IMR-90 (cell line): Measurements from ENCODE around the gene CTPS2. TPM values are rescaled to one million over a fixed set of nuclear protein-coding genes. Genes with fewer than 3 reads are reported as not detected.

Experiments
- ATAC-seq: fragments of 200-7000 bp; cut with Tn5 transposase; 2 replicates; pipeline ENCODE4 v1.9.1; 2020; ENCODE audit warnings: low read depth, mild to moderate bottlenecking, moderate library complexity
- BruUV-seq: library from RNA; stranded (reverse); fragments of 400-500 nt; replicated peaks from 2 replicates; lab custom pipeline; 2021; lab: Mats Ljungman, UMichigan
- CTCF ChIA-PET: fragments of 300-600 bp; formaldehyde crosslinking; extraction: SDS; loops from one replicate; lab custom pipeline; 2021; ENCODE audit warnings: antibody characterized with exemption; lab: Yijun Ruan, JAX
- POLR2A ChIA-PET: fragments of 300-600 bp; sonication (Branson Sonifier 250); formaldehyde crosslinking; loops from one replicate; lab custom pipeline; 2022; ENCODE audit warnings: antibody characterized with exemption; ENCODE audit not compliant: unreplicated experiment; lab: Charles Lee
- DNase-seq: peaks from one replicate; pipeline ENCODE4 v3.0.0; 2013
- H2AFZ ChIP-seq: replicated peaks from 2 replicates; pipeline ENCODE3; 2013; ENCODE audit warnings: low read length, mild to moderate bottlenecking; ENCODE audit not compliant: poor library complexity
- H2AK5ac ChIP-seq: 2 replicates; pipeline ENCODE4 v1.6.1; 2013; ENCODE audit warnings: low read depth, low read length, inconsistent platforms
- H2AK9ac ChIP-seq: replicated peaks from 2 replicates; pipeline ENCODE3; 2013; ENCODE audit warnings: mild to moderate bottlenecking, low read depth, low read length, moderate library complexity; ENCODE audit not compliant: poor library complexity
- H2BK120ac ChIP-seq: 2 replicates; pipeline ENCODE4 v1.6.1; 2013; ENCODE audit warnings: low read depth, low read length, inconsistent platforms
- H2BK15ac ChIP-seq: 3 replicates; pipeline ENCODE4 v1.6.1; 2013; ENCODE audit warnings: low read depth, low read length, inconsistent platforms
- H2BK20ac ChIP-seq: 2 replicates; pipeline ENCODE4 v1.6.1; 2013; ENCODE audit warnings: low read depth, mild to moderate bottlenecking, inconsistent platforms, low read length, moderate library complexity
- H2BK5ac ChIP-seq: 2 replicates; pipeline ENCODE4 v1.6.1; 2013; ENCODE audit warnings: mild to moderate bottlenecking, low read depth, low read length, inconsistent platforms; ENCODE audit not compliant: poor library complexity, severe bottlenecking
- H3K14ac ChIP-seq: replicated peaks from 2 replicates; pipeline ENCODE4 v1.6.1; 2013; ENCODE audit warnings: low read depth, low read length, inconsistent platforms
- H3K18ac ChIP-seq: 2 replicates; pipeline ENCODE4 v1.6.1; 2013; ENCODE audit warnings: low read depth, low read length, control low read depth
- H3K23ac ChIP-seq: 2 replicates; pipeline ENCODE4 v1.6.1; 2013; ENCODE audit warnings: low read depth, low read length, inconsistent platforms
- H3K27ac ChIP-seq: 2 replicates; pipeline ENCODE4 v1.5.1; 2013; ENCODE audit warnings: mild to moderate bottlenecking, control low read depth, low read length; ENCODE audit not compliant: insufficient read depth
- H3K27me3 ChIP-seq: 2 replicates; pipeline ENCODE4 v1.6.1; 2013; ENCODE audit warnings: low read length; ENCODE audit not compliant: control insufficient read depth, insufficient read depth
- H3K36me3 ChIP-seq: 2 replicates; pipeline ENCODE4 v1.6.1; 2013; ENCODE audit warnings: low read length, mixed read lengths; ENCODE audit not compliant: control insufficient read depth, insufficient read depth
- H3K4ac ChIP-seq: 2 replicates; pipeline ENCODE4 v1.6.1; 2013; ENCODE audit warnings: low read depth, low read length, inconsistent platforms
- H3K4me1 ChIP-seq: 2 replicates; pipeline ENCODE4 v1.6.1; 2013; ENCODE audit warnings: low read length, mixed read lengths; ENCODE audit not compliant: control insufficient read depth, insufficient read depth
- H3K4me2 ChIP-seq: 2 replicates; pipeline ENCODE4 v1.6.1; 2013; ENCODE audit warnings: low read depth, mild to moderate bottlenecking, control low read depth, low read length, moderate library complexity
- H3K4me3 ChIP-seq: 2 replicates; pipeline ENCODE4 v1.5.1; 2013; ENCODE audit warnings: low read depth, mild to moderate bottlenecking, control low read depth, low read length, moderate library complexity; ENCODE audit not compliant: insufficient read depth
- H3K56ac ChIP-seq: 2 replicates; pipeline ENCODE4 v1.6.1; 2013; ENCODE audit warnings: low read length, inconsistent platforms; ENCODE audit not compliant: insufficient read depth; ENCODE audit errors: extremely low read depth
- H3K79me1 ChIP-seq, 2 experiments: 2 replicates each; pipeline ENCODE4 v1.6.1; 2013; ENCODE audit warnings: low read length in 2 of 2, inconsistent platforms in 1 of 2, low read depth in 1 of 2
- H3K9ac ChIP-seq: 2 replicates; pipeline ENCODE4 v1.6.1; 2013; ENCODE audit warnings: low read depth, low read length, control low read depth
- H3K9me1 ChIP-seq: 2 replicates; pipeline ENCODE4 v1.6.1; 2013; ENCODE audit warnings: low read length, inconsistent platforms; ENCODE audit not compliant: insufficient read depth
- H3K9me3 ChIP-seq: 2 replicates; pipeline ENCODE4 v1.6.1; 2013; ENCODE audit warnings: low read length; ENCODE audit not compliant: control insufficient read depth, insufficient read depth
- H4K20me1 ChIP-seq: 2 replicates; pipeline ENCODE4 v1.6.1; 2013; ENCODE audit warnings: low read length, inconsistent platforms; ENCODE audit not compliant: insufficient read depth
- H4K5ac ChIP-seq: 2 replicates; pipeline ENCODE4 v1.6.1; 2013; ENCODE audit warnings: mild to moderate bottlenecking, low read depth, low read length, control low read depth
- H4K8ac ChIP-seq, 2 experiments: 2 replicates each; pipeline ENCODE4 v1.6.1; 2013; ENCODE audit warnings: low read depth in 2 of 2, low read length in 2 of 2, control low read depth in 1 of 2, inconsistent platforms in 1 of 2
- H4K91ac ChIP-seq: 2 replicates; pipeline ENCODE4 v1.6.1; 2013; ENCODE audit warnings: low read depth, low read length, inconsistent platforms; ENCODE audit not compliant: insufficient read depth
- BHLHE40 ChIP-seq: fragments of 150-350 bp; IDR thresholded peaks from 2 replicates; pipeline ENCODE4 v1.6.1; 2016; ENCODE audit warnings: mild to moderate bottlenecking, low read depth, low read length
- CEBPB ChIP-seq: IDR thresholded peaks from 2 replicates; pipeline ENCODE4 v1.6.1; 2012; ENCODE audit warnings: low read depth, low read length, improper control_type of control experiment
- CHD1 ChIP-seq: IDR thresholded peaks from 2 replicates; pipeline ENCODE4 v1.6.1; 2012; ENCODE audit warnings: low read depth, low read length, improper control_type of control experiment
- FOS ChIP-seq: fragments of 150-350 bp; IDR thresholded peaks from 2 replicates; pipeline ENCODE4 v1.6.1; 2016; ENCODE audit warnings: low read depth, low read length
- MAFK ChIP-seq: IDR thresholded peaks from 2 replicates; pipeline ENCODE4 v1.6.1; 2012; ENCODE audit warnings: low read depth, low read length, improper control_type of control experiment
- MAZ ChIP-seq: IDR thresholded peaks from 2 replicates; pipeline ENCODE4 v1.6.1; 2012; ENCODE audit warnings: low read depth, mild to moderate bottlenecking, low read length, improper control_type of control experiment, moderate library complexity, borderline replicate concordance
- MXI1 ChIP-seq: IDR thresholded peaks from 2 replicates; pipeline ENCODE4 v1.6.1; 2012; ENCODE audit warnings: low read depth, mild to moderate bottlenecking, low read length, moderate library complexity, borderline replicate concordance
- NFE2L2 ChIP-seq: fragments of 150-350 bp; IDR thresholded peaks from 2 replicates; pipeline ENCODE4 v1.6.1; 2016; ENCODE audit warnings: low read depth, mild to moderate bottlenecking, low read length
- POLR2A ChIP-seq: IDR thresholded peaks from 2 replicates; pipeline ENCODE4 v1.6.1; 2012; ENCODE audit warnings: mild to moderate bottlenecking, low read depth, low read length
- RAD21 ChIP-seq: IDR thresholded peaks from 2 replicates; pipeline ENCODE4 v1.6.1; 2012; ENCODE audit warnings: low read length, improper control_type of control experiment
- RCOR1 ChIP-seq: IDR thresholded peaks from 2 replicates; pipeline ENCODE4 v1.6.1; 2012; ENCODE audit warnings: mild to moderate bottlenecking, low read length, improper control_type of control experiment; ENCODE audit not compliant: insufficient replicate concordance
- RFX5 ChIP-seq: IDR thresholded peaks from 2 replicates; pipeline ENCODE4 v1.8.0; 2012; ENCODE audit warnings: low read depth, mild to moderate bottlenecking, low read length, moderate library complexity
- SMC3 ChIP-seq: fragments of 150-350 bp; IDR thresholded peaks from 2 replicates; pipeline ENCODE4 v1.6.1; 2016; ENCODE audit warnings: low read depth, mild to moderate bottlenecking, antibody characterized with exemption, low read length, moderate library complexity
- WGBS, 2 experiments: methylation state at CpG; one replicate each; pipeline versions ENCODE4 v1.1.5 to v1.1.7; 2013; ENCODE audit warnings: missing lambda C conversion rate in 2 of 2; ENCODE audit not compliant: insufficient read length in 1 of 2; ENCODE audit errors: extremely low coverage in 2 of 2; 5-methylcytosine and 5-hydroxymethylcytosine counted together
- dilution Hi-C: fragments of 300-500 bp; cut with HindIII; formaldehyde crosslinking; loops from one replicate; pipeline ENCODE4 v1.14.3; 2018; ENCODE audit warnings: low sequenced_read_pairs; ENCODE audit not compliant: unreplicated experiment
- in situ Hi-C: fragments of 300-500 bp; cut with MboI; formaldehyde crosslinking; loops from 3 replicates; pipeline ENCODE4 v1.14.3; 2019; ENCODE audit warnings: low sequenced_read_pairs, inconsistent platforms, mixed read lengths
- intact Hi-C: fragments of 100-400 bp; cut with micrococcal nuclease; formaldehyde crosslinking; loops from 2 replicates; pipeline ENCODE4 v1.10.0; 2022
- polyA plus RNA-seq, 3 experiments: library from polyadenylated mRNA; depleted of rRNA; stranded (reverse); fragments of >200 nt; gene quantifications; 2 replicates each; pipeline ENCODE4 v1.2.3, GENCODE V29; 2012; ENCODE audit warnings: low replicate concordance in 1 of 3
- total RNA-seq: library from RNA; depleted of rRNA; stranded (reverse); fragments of >200 nt; gene quantifications from 2 replicates; pipeline ENCODE4 v1.2.3, GENCODE V29; 2012
- TF ChIP-seq, protein P1 (sequence below): conservative IDR thresholded peaks from 2 replicates; pipeline ENCODE4 v1.5.1; 2012; ENCODE audit warnings: mild to moderate bottlenecking, low read depth, low read length, improper control_type of control experiment
- TF ChIP-seq, protein P2 (sequence below): fragments of 150-350 bp; IDR thresholded peaks from 2 replicates; pipeline ENCODE4 v1.6.1; 2016; ENCODE audit warnings: low read depth, mild to moderate bottlenecking, low read length, moderate library complexity, borderline replicate concordance
- TF ChIP-seq, protein P3 (sequence below): fragments of 150-350 bp; IDR thresholded peaks from 2 replicates; pipeline ENCODE4 v1.6.1; 2017; ENCODE audit warnings: mild to moderate bottlenecking, antibody characterized with exemption, low read length, low read depth

The CTPS2 gene
- total and polyA plus RNA-seq, 2 of the 4 experiments (the other 2 are of a cell fraction) = 6.0 to 13.1 TPM

DNA sequence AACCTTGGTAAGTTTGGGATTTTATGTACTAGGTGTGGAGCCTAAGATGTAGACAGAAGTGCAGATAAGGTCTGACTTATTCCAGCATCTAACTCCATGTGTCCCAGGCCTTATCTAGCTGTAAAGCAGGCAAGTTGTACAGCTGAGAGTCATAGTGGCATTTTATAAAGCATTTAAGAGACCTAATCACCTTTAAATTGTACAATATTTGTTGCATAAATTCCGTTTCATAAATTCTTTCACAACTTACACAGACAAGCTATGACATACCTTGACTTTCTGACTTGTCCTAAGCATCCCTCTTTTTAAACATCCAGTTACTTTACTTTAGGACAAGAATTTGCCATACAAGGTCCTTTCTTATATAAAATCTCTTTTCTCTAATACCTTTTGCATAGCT lies 18.0 kb upstream of the CTPS2 start:
- CTCF ChIA-PET = interaction anchor here (0.7 kb wide), 1 partner anchor 854 kb away, joined by 3 read pairs; no protein-coding TSS in a partner anchor
- in situ Hi-C loops = no loop called here
- no peak overlapping the region for H2AFZ ChIP-seq
- dilution Hi-C loops = no loop called here
- no TSS peak for BruUV-seq
- no peaks in the 10 kb centered on the region for H3K27me3 ChIP-seq
- no peak overlapping the region for H2AK9ac ChIP-seq
- H3K18ac ChIP-seq = no peak overlapping the region
- H3K56ac ChIP-seq = no peak overlapping the region
- H2BK15ac ChIP-seq = no peak overlapping the region
- H3K23ac ChIP-seq = no peak overlapping the region
- no peak overlapping the region for H4K8ac ChIP-seq
- H3K79me1 ChIP-seq = peaks cover 6 to 17% of the 10 kb centered on the region in 2 experiments; a peak in 3 of 4 replicates
- no peak overlapping the region for H3K9ac ChIP-seq
- no peak overlapping the region for H3K4me3 ChIP-seq
- no peak for TF ChIP-seq MAFK
- TF ChIP-seq, protein P1, sequence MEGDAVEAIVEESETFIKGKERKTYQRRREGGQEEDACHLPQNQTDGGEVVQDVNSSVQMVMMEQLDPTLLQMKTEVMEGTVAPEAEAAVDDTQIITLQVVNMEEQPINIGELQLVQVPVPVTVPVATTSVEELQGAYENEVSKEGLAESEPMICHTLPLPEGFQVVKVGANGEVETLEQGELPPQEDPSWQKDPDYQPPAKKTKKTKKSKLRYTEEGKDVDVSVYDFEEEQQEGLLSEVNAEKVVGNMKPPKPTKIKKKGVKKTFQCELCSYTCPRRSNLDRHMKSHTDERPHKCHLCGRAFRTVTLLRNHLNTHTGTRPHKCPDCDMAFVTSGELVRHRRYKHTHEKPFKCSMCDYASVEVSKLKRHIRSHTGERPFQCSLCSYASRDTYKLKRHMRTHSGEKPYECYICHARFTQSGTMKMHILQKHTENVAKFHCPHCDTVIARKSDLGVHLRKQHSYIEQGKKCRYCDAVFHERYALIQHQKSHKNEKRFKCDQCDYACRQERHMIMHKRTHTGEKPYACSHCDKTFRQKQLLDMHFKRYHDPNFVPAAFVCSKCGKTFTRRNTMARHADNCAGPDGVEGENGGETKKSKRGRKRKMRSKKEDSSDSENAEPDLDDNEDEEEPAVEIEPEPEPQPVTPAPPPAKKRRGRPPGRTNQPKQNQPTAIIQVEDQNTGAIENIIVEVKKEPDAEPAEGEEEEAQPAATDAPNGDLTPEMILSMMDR = no peak
- TF ChIP-seq FOS = no peak
- no peak for TF ChIP-seq RCOR1
- TF ChIP-seq, protein P2, sequence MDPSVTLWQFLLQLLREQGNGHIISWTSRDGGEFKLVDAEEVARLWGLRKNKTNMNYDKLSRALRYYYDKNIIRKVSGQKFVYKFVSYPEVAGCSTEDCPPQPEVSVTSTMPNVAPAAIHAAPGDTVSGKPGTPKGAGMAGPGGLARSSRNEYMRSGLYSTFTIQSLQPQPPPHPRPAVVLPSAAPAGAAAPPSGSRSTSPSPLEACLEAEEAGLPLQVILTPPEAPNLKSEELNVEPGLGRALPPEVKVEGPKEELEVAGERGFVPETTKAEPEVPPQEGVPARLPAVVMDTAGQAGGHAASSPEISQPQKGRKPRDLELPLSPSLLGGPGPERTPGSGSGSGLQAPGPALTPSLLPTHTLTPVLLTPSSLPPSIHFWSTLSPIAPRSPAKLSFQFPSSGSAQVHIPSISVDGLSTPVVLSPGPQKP = no peak
- TF ChIP-seq SMC3 = no peak
- no peak for TF ChIP-seq CHD1
- TF ChIP-seq MAZ = no peak
- no peak for TF ChIP-seq POLR2A
- TF ChIP-seq RAD21 = no peak
- TF ChIP-seq RFX5 = no peak
- TF ChIP-seq, protein P3, sequence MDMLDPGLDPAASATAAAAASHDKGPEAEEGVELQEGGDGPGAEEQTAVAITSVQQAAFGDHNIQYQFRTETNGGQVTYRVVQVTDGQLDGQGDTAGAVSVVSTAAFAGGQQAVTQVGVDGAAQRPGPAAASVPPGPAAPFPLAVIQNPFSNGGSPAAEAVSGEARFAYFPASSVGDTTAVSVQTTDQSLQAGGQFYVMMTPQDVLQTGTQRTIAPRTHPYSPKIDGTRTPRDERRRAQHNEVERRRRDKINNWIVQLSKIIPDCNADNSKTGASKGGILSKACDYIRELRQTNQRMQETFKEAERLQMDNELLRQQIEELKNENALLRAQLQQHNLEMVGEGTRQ = no peak
- no peak for TF ChIP-seq NFE2L2
- TF ChIP-seq CEBPB = no peak
- TF ChIP-seq MXI1 = no peak
- TF ChIP-seq BHLHE40 = no peak
- H3K4me2 ChIP-seq = no peak overlapping the region
- no peaks in the 10 kb centered on the region for H3K4me1 ChIP-seq
- WGBS, 2 experiments = 71% methylated on average over 1 of the region's 1 CpG; no CpG with 5 or more reads in 1 of the 2 experiments
- H3K9me1 ChIP-seq = peaks cover 2% of the 10 kb centered on the region; the same call in 1 of the 2 replicates
- H3K14ac ChIP-seq = no peak overlapping the region
- peaks cover 17% of the 10 kb centered on the region for H4K20me1 ChIP-seq
- no peak overlapping the region for H2BK120ac ChIP-seq
- no peak overlapping the region for H3K27ac ChIP-seq
- H3K36me3 ChIP-seq = peaks cover 4% of the 10 kb centered on the region
- no peak overlapping the region for H4K91ac ChIP-seq
- DNase-seq (no peak), ATAC-seq (no peak)
- no peak overlapping the region for H2AK5ac ChIP-seq
- no peak overlapping the region for H4K5ac ChIP-seq
- H3K4ac ChIP-seq = no peak overlapping the region
- no peak overlapping the region for H2BK5ac ChIP-seq
- intact Hi-C loops = no loop called here
- no peak overlapping the region for H2BK20ac ChIP-seq
- POLR2A ChIA-PET = no interaction called here
- H3K9me3 ChIP-seq = no peaks in the 10 kb centered on the region
